Activated CD4-positive, alpha-beta T cell treated with anti-CD3 and anti-CD28 coated beads, Interleukin-2, amount 50 U/mL, for 1 hour (primary cell): Measurements from ENCODE around the gene AUP1.

Source experiments
- DNase-seq: peaks from one replicate; pipeline ENCODE4 v3.0.0-alpha.2; 2020

The AUP1 gene

GRCh38 chr2:74512744-74513604, 16.5 kb downstream of the AUP1 start:
- DNase-seq = no peak

- DNase-seq = no peak
These were observed 18.2 kb downstream of the AUP1 start for GRCh38 chr2:74511104-74511989.

DNA sequence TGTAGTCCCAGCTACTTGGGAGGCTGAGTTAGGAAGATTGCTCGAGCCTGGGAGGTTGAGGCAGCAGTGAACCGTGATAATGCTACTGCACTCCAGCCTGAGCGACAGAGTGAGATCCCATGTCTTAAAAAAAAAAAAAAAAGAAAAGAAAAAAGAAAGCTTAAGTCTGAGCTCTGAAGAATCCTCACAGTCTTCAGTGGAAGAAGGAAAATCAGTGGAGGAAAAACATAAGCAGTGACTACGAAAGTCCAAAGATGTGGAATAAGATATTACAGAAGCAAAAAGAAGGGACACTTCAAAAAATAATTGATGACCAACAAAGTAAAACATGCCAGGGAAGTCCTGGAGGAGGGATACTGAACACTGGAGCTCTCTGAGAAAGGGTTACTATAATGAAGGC, 19.2 kb downstream of the AUP1 start:
- DNase-seq = no peak

DNA sequence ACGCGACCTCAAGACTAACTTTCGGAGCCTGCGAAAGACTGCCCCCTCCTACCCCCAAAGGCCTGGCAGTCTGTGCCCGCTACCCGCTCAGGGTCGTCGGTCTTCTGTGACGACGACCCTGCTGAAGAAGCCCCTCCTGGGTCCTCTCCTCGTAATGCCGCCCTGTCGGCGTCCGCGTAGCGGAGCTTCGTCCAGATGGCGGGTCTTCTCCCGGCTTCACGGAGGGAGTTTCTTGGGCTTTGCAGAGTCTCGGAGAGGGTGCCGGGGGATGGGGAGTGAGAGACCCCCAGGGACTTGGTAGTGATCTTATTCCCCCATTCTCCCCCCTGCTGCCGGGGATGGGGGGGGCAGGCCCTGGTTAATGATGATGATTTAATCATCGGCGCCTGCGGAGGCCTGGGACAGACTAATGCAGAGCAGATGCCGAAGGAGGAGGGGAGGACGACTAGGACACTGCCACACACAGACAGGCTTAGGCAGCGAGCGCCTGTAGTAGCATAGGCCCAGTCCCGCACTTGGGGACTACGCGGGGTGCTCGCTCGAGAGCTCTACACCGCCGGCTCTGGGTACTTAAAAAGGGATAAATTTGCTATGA, 21.5 kb downstream of the AUP1 start:
- no peak for DNase-seq

GRCh38 chr2:74507145-74507925, 22.2 kb downstream of the AUP1 start, which contains the start of gene PCGF1:
PCGF1 (minus strand) TSS chr2:74507695; CDS start chr2:74507668, 27 bp downstream.
- peak; percentile 99 for DNase-seq

DNA sequence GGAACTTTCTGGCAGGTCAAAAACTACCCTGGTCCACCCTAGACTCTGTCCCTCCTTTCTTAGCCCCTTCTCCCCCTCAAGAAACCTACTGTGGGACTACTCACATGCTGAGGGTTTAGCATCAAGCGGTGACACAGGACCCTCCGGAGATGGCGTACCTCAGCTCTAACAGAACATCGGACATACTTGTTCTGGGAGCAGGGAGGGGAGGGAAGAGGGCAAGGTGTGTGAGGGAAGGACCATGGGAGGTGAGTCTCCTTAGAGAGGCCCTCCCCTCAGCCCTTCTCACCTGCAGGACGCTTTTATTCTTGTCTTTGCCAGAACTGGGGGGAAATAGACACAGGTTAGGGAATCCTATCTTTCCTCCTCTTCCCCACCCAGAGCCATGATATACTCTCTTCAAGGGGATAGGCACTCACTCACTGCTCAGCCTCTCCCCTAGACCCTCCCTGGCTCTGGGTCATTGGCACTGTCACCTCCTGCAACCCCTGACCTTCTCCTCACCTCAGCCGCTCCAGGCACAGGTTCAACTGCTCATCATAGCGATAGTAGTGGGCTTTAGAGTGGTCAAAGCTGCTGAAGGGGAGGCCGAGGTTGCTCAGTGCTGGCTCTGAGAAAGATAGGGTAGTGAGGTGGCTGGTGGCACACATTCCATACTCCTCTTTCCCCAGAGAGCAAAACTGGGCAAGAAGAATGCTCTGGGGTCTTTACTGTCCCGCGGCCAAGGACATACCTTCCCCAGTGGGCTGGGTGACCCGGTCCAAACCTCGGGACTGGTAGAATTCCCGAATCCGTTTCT, 23.9 kb downstream of the AUP1 start:
- DNase-seq = no peak

DNA sequence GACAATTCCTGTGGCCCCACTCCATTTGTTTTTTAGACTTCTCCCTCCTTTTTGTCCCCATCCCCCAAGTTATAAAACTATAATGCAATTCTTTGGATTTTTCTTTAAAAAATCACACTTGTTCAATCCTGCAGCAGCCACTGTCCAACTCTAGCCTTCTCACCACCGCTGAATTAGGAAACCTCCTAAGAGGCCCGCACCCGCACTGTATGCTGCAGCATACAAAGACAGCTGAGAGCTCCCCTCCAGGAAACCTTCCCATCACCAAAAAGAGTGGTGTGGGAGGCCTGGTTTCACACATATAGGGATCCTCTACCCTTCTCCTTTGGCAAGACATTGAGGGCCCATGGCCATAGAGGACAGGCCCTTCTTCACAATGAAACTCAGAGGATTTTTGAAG, 24.9 kb downstream of the AUP1 start:
- DNase-seq = no peak

GRCh38 chr2:74503506-74504475, 25.7 kb downstream of the AUP1 start:
- no peak for DNase-seq

- DNase-seq = peak; percentile 23
These were observed 26.6 kb downstream of the AUP1 start for GRCh38 chr2:74502720-74503505.

- no peak for DNase-seq
These were observed 27.3 kb downstream of the AUP1 start for GRCh38 chr2:74502147-74502719.

GRCh38 chr2:74501335-74502071, 28.0 kb downstream of the AUP1 start:
- DNase-seq = no peak

DNA sequence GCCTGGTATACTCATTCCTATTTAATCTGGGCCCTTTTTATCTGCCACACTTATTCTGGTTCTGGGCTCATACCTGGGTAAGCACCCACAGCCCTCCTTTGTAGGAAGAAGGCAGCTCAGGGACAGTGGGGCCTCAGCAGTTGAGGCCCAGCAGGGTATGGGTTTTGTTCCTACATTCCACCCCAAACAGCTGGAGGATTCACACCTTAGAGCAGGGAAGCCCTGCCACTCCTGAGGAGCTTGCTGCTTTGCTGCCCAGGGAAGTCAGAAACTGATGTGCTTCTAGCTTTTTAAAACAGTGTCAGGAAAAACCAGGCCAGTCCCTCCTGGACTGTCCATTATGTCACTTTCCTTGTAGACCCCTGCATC, 28.9 kb downstream of the AUP1 start:
- DNase-seq = no peak

DNA sequence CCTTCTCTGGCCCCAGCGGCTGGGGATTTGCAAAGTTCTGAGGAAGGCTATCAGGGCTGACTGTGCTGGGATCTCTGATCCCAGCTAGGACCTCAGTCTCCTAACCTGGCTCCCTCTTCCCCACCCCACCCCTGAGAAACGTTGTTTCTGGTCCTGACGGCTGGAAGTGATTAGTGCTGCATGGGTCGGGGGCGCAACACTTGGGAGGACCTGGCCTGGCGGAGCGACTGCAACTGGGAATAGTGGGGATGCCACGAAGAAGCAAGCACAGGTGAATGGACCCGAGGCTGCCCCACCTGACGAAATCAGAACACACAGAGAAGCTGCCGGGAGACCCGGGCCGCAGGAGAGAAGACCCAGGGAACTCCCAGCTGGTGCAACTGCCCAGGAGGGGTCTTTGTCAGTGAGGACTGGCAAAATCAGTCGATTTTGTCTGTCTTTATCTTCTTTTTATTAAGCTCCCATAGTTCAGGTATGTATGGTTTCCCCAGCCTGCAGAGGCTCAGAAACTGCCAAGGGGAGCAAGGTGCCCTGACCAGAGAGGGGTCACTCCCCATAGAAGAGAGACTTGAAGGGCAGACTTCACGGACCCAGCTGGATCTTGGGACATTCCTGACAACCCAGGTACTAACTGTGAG, 29.4 kb downstream of the AUP1 start:
- no peak for DNase-seq

DNA sequence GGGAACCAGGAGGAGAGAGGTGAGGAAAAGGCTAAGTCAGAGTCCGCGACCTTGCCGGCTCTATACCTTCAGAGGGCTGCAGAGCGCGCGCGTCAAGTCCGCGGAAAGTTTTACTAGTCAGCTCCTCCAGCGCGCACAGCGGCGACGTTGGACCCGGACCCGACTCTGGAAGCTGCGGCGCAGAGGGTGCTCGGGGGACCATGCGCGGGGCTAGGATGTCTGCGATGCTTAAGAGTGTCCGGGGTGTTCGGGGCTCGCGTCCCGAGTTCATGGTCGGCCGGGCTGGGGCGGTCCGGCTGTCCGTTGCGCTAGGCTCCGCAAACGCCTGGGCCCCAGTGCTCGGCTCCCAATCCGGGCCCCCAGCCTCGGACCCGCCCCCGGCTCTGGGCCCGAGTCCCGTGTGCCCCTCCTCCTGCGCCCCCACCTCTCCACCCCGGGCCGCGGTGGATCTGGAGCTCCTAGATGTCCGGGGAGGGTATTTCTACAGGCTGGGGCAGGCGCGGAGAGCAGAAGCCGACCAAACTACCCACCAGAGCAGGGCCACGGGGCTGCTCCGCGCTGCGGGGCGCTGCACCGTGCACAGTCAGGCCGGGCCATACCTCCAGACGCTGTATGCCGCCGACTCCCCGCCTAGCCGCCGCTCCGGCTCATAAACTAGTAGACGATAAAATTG, 30.1 kb downstream of the AUP1 start, which contains the start of gene LBX2:
Gene LBX2, minus strand, starts transcription at position 337 of the 673 bp plus-strand sequence. Its CDS starts 66 bp downstream, at position 271.
- peak; percentile 41 for DNase-seq

DNA sequence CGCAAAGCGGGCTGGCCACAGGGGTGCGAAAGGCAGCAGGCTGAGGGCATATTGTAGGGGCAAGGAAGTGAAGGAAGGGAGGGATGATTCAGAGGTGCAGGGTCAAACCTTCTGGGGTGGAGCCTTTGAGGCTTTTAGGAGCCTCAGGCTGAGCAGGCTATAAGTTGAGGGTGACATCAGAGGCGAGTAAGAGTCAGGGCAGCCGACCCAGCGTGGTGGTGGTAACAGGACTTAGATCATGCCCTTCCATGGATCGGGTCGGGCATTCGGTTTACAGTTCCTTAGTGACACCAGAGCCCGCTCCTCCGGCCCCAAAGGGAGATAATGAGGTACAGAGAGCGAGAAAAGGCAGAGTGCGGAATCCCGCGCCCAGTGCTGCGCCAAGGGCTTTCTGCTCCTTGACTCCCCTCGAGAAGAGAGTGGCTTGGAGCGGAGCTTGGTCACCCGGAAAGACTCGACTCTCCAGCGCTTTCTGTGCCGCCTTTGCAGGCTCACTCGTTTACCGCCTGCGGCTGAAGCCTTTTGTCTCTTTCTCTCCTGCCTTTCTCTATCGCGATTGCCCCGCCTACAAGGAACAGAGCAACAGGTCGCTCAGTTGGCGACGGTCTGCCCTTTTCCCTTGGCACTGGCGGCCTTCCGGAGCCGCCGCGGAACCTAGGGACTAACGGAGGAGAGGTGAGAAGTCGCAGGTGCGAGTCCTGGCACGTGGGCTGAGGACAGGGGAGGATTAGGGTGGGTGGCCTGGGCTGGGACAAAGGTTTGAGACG, 30.8 kb downstream of the AUP1 start:
- no peak for DNase-seq

DNA sequence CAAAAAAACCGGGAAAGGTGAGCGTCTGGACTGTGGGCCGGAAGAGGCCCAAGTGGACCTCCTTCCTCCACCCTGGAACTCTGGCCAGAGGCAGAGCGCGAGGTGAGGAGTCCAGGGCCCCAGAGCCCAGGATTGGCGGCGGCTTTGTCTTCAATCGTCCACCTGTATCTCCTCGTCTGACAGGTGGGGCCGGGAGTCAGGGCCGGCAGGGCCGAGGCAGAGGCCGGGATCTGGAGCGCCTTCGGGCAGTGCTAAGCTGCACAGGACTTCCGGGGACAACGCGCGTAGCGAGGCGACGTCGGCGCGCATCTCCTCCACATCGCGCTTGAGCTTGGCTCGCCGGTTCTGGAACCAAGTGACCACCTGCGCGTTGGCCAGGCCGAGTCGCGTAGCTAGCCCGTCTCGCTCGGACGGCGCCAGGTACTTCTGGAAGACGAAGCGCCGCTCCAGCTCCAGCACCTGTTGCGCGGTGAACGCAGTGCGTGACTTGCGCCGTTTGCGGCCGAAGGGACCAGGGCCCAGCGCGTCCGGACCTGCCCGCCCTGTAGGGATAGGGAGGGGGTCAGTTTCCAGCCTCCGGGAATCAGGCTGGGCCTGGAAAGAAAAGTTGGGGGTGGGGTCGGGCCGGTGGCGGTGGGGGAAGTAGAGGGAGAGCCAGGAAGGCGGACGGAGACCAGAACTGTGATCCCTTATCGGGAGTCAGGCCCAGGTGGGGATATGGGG, 31.6 kb downstream of the AUP1 start:
- DNase-seq = peak; percentile 27
